ENCODE measurements around the gene OGA. TPM values are rescaled to one million over a fixed set of nuclear protein-coding genes. Genes with fewer than 3 reads are reported as not detected.

The OGA gene
- total and polyA plus RNA-seq, 9 of the 15 experiments (the other 6 are each of a cell fraction or from before 2014, with no cell fraction given) = 13.5 to 73.5 (median 59.5) TPM

DNA sequence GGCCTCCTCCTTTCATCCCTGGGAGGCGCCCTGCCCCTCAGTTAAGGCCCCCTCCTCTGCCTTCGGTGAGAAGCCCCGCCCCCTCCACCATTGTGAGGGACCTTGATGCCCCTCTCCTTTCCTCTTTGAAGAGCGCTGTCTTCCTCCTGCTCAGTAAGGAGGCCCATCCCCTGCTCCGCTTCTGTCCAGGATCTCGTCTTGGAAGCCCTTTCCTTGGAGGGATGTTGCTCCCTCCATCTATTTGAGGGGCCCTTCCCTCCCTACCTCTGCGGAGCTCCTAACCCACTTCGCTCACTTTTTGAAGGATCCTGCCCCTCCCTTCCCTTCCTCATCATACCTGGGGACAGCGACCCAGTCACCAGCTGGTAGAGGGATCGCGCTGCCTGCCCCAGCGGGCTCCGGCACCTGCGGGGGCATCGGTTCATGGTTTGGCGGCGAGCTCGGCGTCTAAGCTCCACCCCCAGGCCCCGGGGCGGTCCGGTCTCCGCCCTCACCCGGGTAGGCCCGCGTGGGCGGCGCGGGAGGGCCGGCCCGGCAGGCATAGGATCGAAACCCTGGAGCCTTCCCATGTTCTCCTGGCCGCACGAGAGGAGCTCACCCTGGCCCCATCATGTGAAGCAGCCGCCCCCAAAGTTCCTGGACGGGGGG, 21.3 kb upstream of the OGA start:
- BruUV-seq (replicated peaks) = no TSS peak
- intact Hi-C loops (cut with micrococcal nuclease) = loop anchor here (5.0 to 10.0 kb wide), 2 partner anchors 218 to 275 kb away; partner anchors contain the start of gene ARMH3
- ChIA-PET CTCF (ENCODE audit: low intra/inter-chr PET ratio) (interaction anchor here (0.6 to 2.5 kb wide), 3 partner anchors 197 to 233 kb away, joined by 5 to 29 read pairs (median 5); no protein-coding TSS in a partner anchor), POLR2A (interaction anchor here (0.6 to 2.1 kb wide), 3 partner anchors 26 to 216 kb away, joined by 3 to 10 read pairs (median 6); partner anchors contain the start of gene ARMH3)
- Histone ChIP-seq H3K27ac (ENCODE audit: extremely low read depth, low read depth, low read length) (no peak overlapping the region), H3K9me1 (ENCODE audit: control insufficient read depth, insufficient read depth, low read length) (no peaks in the 10 kb centered on the region), H2AFZ (ENCODE audit: low read depth, low read length) (no peak overlapping the region), H3K36me3 (ENCODE audit: control insufficient read depth, insufficient read depth, low read length) (peaks cover 4% of the 10 kb centered on the region; the same call in 1 of the 3 replicates), H4K20me1 (replicated peaks; ENCODE audit: control insufficient read depth, insufficient read depth, low read length) (0 out of 2 replicates have a peak, but pooled peaks cover 5% of the 10 kb centered on the region), H3K4me2 (ENCODE audit: insufficient read depth, low read length) (peak overlapping the region; percentile 41), H3K27me3 (ENCODE audit: control insufficient read depth in 2 of 2, insufficient read depth in 2 of 2, low read length in 2 of 2) (no peaks in the 10 kb centered on the region), H3K9ac (ENCODE audit: insufficient read depth in 1 of 2, low read depth in 2 of 2, low read length in 2 of 2) (0 out of 4 replicates have a peak overlapping the region, but pooled peaks of 1 of the 2 experiments have one; percentile 8), H3K4me3 (peak overlapping the region; percentile 11; the same call in 1 of the 2 replicates), H3K79me2 (ENCODE audit: control insufficient read depth, insufficient read depth, low read length) (no peaks in the 10 kb centered on the region), H3K9me3 (replicated peaks; ENCODE audit: control insufficient read depth, insufficient read depth, low read depth, low read length) (no peaks in the 10 kb centered on the region), H3K4me1 (replicated peaks in 1 of 2; ENCODE audit: control insufficient read depth in 2 of 2, insufficient read depth in 2 of 2, low read length in 2 of 2) (peaks cover 7 to 23% of the 10 kb centered on the region in 2 experiments; a peak in 4 of 5 replicates)
- ATAC-seq (peak; percentile 81), FAIRE-seq (no peak), DNase-seq (ENCODE audit: extremely low read depth in 1 of 4, low spot score in 3 of 4) (peak; percentile 57 to 85 (median 80))
- 38% methylated on average over 6 of the region's 36 CpGs for WGBS (ENCODE audit: insufficient coverage, low coverage, missing lambda C conversion rate)
- in situ Hi-C loops (cut with MboI) = loop anchor here (5.0 to 25.0 kb wide), 6 partner anchors 203 to 773 kb away; partner anchors contain the start of genes ACTR1A, CUEDC2 and SUFU
- TF ChIP-seq TAF9B (IDR thresholded peaks at IDR 0.05; ENCODE audit: partially characterized antibody) = no peak
- no peak for TF ChIP-seq TEAD1 (CRISPR knock-in tag; IDR thresholded peaks at IDR 0.05)
- no peak for TF ChIP-seq BCLAF1 (IDR thresholded peaks at IDR 0.05; ENCODE audit: borderline replicate concordance in 1 of 2, control insufficient read depth in 1 of 2, low read depth in 2 of 2, low read length in 1 of 2)
- TF ChIP-seq SAFB2 (IDR thresholded peaks at IDR 0.05; ENCODE audit: borderline replicate concordance, low read depth, low read length, severe bottlenecking) = no peak
- TF ChIP-seq EGR1 (conservative IDR thresholded peaks at IDR 0.05) = peak; percentile 88
- TF ChIP-seq, protein P1, sequence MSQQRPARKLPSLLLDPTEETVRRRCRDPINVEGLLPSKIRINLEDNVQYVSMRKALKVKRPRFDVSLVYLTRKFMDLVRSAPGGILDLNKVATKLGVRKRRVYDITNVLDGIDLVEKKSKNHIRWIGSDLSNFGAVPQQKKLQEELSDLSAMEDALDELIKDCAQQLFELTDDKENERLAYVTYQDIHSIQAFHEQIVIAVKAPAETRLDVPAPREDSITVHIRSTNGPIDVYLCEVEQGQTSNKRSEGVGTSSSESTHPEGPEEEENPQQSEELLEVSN (IDR thresholded peaks at IDR 0.05; ENCODE audit: borderline replicate concordance in 1 of 2, extremely low read depth in 1 of 2, insufficient read depth in 1 of 2, insufficient read length in 1 of 2, low read depth in 1 of 2, low read length in 1 of 2, poor library complexity in 1 of 2, severe bottlenecking in 1 of 2) = no peak
- TF ChIP-seq, protein P2, sequence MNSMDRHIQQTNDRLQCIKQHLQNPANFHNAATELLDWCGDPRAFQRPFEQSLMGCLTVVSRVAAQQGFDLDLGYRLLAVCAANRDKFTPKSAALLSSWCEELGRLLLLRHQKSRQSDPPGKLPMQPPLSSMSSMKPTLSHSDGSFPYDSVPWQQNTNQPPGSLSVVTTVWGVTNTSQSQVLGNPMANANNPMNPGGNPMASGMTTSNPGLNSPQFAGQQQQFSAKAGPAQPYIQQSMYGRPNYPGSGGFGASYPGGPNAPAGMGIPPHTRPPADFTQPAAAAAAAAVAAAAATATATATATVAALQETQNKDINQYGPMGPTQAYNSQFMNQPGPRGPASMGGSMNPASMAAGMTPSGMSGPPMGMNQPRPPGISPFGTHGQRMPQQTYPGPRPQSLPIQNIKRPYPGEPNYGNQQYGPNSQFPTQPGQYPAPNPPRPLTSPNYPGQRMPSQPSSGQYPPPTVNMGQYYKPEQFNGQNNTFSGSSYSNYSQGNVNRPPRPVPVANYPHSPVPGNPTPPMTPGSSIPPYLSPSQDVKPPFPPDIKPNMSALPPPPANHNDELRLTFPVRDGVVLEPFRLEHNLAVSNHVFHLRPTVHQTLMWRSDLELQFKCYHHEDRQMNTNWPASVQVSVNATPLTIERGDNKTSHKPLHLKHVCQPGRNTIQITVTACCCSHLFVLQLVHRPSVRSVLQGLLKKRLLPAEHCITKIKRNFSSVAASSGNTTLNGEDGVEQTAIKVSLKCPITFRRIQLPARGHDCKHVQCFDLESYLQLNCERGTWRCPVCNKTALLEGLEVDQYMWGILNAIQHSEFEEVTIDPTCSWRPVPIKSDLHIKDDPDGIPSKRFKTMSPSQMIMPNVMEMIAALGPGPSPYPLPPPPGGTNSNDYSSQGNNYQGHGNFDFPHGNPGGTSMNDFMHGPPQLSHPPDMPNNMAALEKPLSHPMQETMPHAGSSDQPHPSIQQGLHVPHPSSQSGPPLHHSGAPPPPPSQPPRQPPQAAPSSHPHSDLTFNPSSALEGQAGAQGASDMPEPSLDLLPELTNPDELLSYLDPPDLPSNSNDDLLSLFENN (IDR thresholded peaks at IDR 0.05; ENCODE audit: low read depth in 2 of 2, low read length in 2 of 2) = no peak
- TF ChIP-seq PCBP1 (IDR thresholded peaks at IDR 0.05; ENCODE audit: low read depth, low read length, poor library complexity, severe bottlenecking) = no peak
- TF ChIP-seq TAF15 (IDR thresholded peaks at IDR 0.05; ENCODE audit: low read depth, low read length) = no peak
- no peak for TF ChIP-seq KHSRP (IDR thresholded peaks at IDR 0.05)
- TF ChIP-seq DDX20 (tag; IDR thresholded peaks at IDR 0.05; ENCODE audit: low read depth) = no peak

Measured in K562 (cell line).